Panc1 (cell line): Measurements from ENCODE around the gene FSD2. TPM values are rescaled to one million over a fixed set of nuclear protein-coding genes. Genes with fewer than 3 reads are reported as not detected.

Experiments
- ATAC-seq: fragments of 200-7000 bp; cut with Tn5 transposase; 2 replicates; pipeline ENCODE4 v1.9.1; 2020; ENCODE audit warnings: mild to moderate bottlenecking, moderate library complexity
- BruUV-seq: library from RNA; stranded (reverse); fragments of 400-500 nt; replicated peaks from 2 replicates; lab custom pipeline; 2021; lab: Mats Ljungman, UMichigan
- CTCF ChIA-PET: fragments of 300-600 bp; sonication (Branson Sonifier 250); formaldehyde crosslinking; loops from one replicate; lab custom pipeline; 2022; ENCODE audit warnings: antibody characterized with exemption; lab: Charles Lee
- POLR2A ChIA-PET: fragments of 300-600 bp; sonication (Branson Sonifier 250); formaldehyde crosslinking; loops from one replicate; lab custom pipeline; 2022; ENCODE audit warnings: antibody characterized with exemption; lab: Charles Lee
- DNase-seq: peaks from one replicate; pipeline ENCODE4 v3.0.0-alpha.2; 2010; ENCODE audit warnings: low read depth, low spot score
- H3K27ac ChIP-seq: 2 replicates; pipeline ENCODE4 v1.5.1; 2011; ENCODE audit warnings: mild to moderate bottlenecking, low read length, inconsistent platforms
- H3K27me3 ChIP-seq: fragments of 200-500 bp; sonication (Bioruptor generic); 2 replicates; pipeline ENCODE4 v1.6.0; 2014; ENCODE audit warnings: low read length, inconsistent platforms; ENCODE audit not compliant: control insufficient read depth, insufficient read depth
- H3K36me3 ChIP-seq: fragments of 200-500 bp; sonication (Bioruptor generic); 2 replicates; pipeline ENCODE4 v1.5.1; 2014; ENCODE audit warnings: inconsistent platforms, mild to moderate bottlenecking, low read length, moderate library complexity; ENCODE audit not compliant: control insufficient read depth, insufficient read depth
- H3K4me1 ChIP-seq: 2 replicates; pipeline ENCODE4 v1.5.1; 2011; ENCODE audit warnings: inconsistent platforms, mild to moderate bottlenecking, low read length, moderate library complexity; ENCODE audit not compliant: control insufficient read depth, insufficient read depth
- H3K4me3 ChIP-seq, 2 experiments: 2 replicates each; pipeline ENCODE4 v1.5.1; 2011 to 2012; ENCODE audit warnings: low read depth in 2 of 2, low read length in 2 of 2, mild to moderate bottlenecking in 2 of 2, inconsistent platforms in 1 of 2, moderate library complexity in 1 of 2
- H3K9me3 ChIP-seq: fragments of 200-500 bp; sonication (Bioruptor generic); 2 replicates; pipeline ENCODE4 v1.5.1; 2014; ENCODE audit warnings: low read depth, mild to moderate bottlenecking, inconsistent platforms, low read length, moderate library complexity; ENCODE audit not compliant: control insufficient read depth, insufficient read depth
- CTCF ChIP-seq: fragments of 450-650 bp; IDR thresholded peaks from 2 replicates; pipeline ENCODE4 v1.5.1; 2017; ENCODE audit warnings: mild to moderate bottlenecking
- POLR2AphosphoS5 ChIP-seq: IDR thresholded peaks from 2 replicates; pipeline ENCODE4 v1.6.1; 2012; ENCODE audit warnings: mild to moderate bottlenecking, low read depth, low read length, moderate library complexity
- REST ChIP-seq, 2 experiments: IDR thresholded peaks; 2 replicates each; pipeline ENCODE4 v1.6.1; 2011 to 2012; ENCODE audit warnings: low read depth in 2 of 2, control low read depth in 1 of 2, low read length in 1 of 2, mild to moderate bottlenecking in 1 of 2, moderate library complexity in 1 of 2; ENCODE audit not compliant: insufficient read depth in 1 of 2
- SIN3A ChIP-seq: IDR thresholded peaks from 2 replicates; pipeline ENCODE4 v1.6.1; 2012; ENCODE audit warnings: low read depth, mild to moderate bottlenecking, low read length, moderate library complexity, borderline replicate concordance; ENCODE audit not compliant: insufficient read depth
- TCF7L2 ChIP-seq: IDR thresholded peaks from 2 replicates; pipeline ENCODE4 v1.6.1; 2011; ENCODE audit warnings: mild to moderate bottlenecking, low read depth, low read length, inconsistent platforms
- in situ Hi-C: cut with HindIII; loops from 2 replicates; pipeline ENCODE4 v1.10.0; 2016; ENCODE audit warnings: low sequenced_read_pairs, low pct_unique_long_range_greater_than_20kb
- intact Hi-C: fragments of 100-400 bp; cut with micrococcal nuclease; formaldehyde crosslinking; loops from one replicate; pipeline ENCODE4 v1.10.0; 2022; ENCODE audit not compliant: unreplicated experiment
- total RNA-seq: library from RNA; stranded (reverse); gene quantifications from one replicate; pipeline ENCODE4 v1.2.1, GENCODE V29; 2021; ENCODE audit not compliant: unreplicated experiment

Gene FSD2
- total RNA-seq, 1 experiment from 2014 or later = not detected

- no peak for DNase-seq
- peak; percentile 21 for ATAC-seq
- Histone ChIP-seq H3K36me3 (peaks cover 13% of the 10 kb centered on the region), H3K27me3 (no peaks in the 10 kb centered on the region), H3K4me3 (peak overlapping the region; percentile 93 to 97), H3K9me3 (no peaks in the 10 kb centered on the region), H3K27ac (peak overlapping the region; percentile 97), H3K4me1 (peaks cover 12% of the 10 kb centered on the region)
- in situ Hi-C loops = no loop called here
- POLR2A ChIA-PET = interaction anchor here (0.8 to 1.3 kb wide), 3 partner anchors 16 to 30 kb away, joined by 3 to 4 read pairs (median 4); no protein-coding TSS in a partner anchor
- CTCF ChIA-PET = no interaction called here
- intact Hi-C loops = no loop called here
- TSS peak; percentile 86 for BruUV-seq
- TF ChIP-seq POLR2AphosphoS5 (no peak), TCF7L2 (no peak), CTCF (no peak), SIN3A (no peak), REST (IDR thresholded peaks at IDR 0.05; ENCODE audit: insufficient read depth in 1 of 2, low read depth in 2 of 2, low read length in 1 of 2) (no peak)
Observed at GRCh38 chr15:82750831-82751180, 55.1 kb downstream of the FSD2 start.

GRCh38 chr15:82749951-82750830 is 55.7 kb downstream of the FSD2 start:
- POLR2A ChIA-PET = interaction anchor here (0.8 to 1.3 kb wide), 3 partner anchors 17 to 31 kb away, joined by 3 to 4 read pairs (median 4); no protein-coding TSS in a partner anchor
- TF ChIP-seq POLR2AphosphoS5 (peak; percentile 95), SIN3A (peak; percentile 93), CTCF (no peak), REST (IDR thresholded peaks at IDR 0.05; ENCODE audit: insufficient read depth in 1 of 2, low read depth in 2 of 2, low read length in 1 of 2) (0 out of 4 replicates have a peak, but pooled peaks of 1 of the 2 experiments have one; percentile 12), TCF7L2 (0 out of 2 replicates have a peak, but pooled peaks have one; percentile 21)

More at GRCh38 chr15:82749951-82750830, 55.7 kb downstream of the FSD2 start:
- peak overlapping the region; percentile 93 to 97 for H3K4me3 ChIP-seq
- intact Hi-C loops (loop anchor here (10.0 kb wide), 1 partner anchor 205 kb away; the partner anchor contains the start of gene RPS17), in situ Hi-C loops (no loop called here)
- peak overlapping the region; percentile 97 for H3K27ac ChIP-seq
- DNase-seq (peak; percentile 85), ATAC-seq (peak; percentile 98)
- H3K9me3 ChIP-seq = no peaks in the 10 kb centered on the region
- BruUV-seq = TSS peak; percentile 97
- CTCF ChIA-PET = no interaction called here
- H3K4me1 ChIP-seq = peaks cover 12% of the 10 kb centered on the region
- peaks cover 8% of the 10 kb centered on the region for H3K36me3 ChIP-seq
- no peaks in the 10 kb centered on the region for H3K27me3 ChIP-seq
